Measurements from ENCODE around the gene TENM4.

The TENM4 gene

DNA sequence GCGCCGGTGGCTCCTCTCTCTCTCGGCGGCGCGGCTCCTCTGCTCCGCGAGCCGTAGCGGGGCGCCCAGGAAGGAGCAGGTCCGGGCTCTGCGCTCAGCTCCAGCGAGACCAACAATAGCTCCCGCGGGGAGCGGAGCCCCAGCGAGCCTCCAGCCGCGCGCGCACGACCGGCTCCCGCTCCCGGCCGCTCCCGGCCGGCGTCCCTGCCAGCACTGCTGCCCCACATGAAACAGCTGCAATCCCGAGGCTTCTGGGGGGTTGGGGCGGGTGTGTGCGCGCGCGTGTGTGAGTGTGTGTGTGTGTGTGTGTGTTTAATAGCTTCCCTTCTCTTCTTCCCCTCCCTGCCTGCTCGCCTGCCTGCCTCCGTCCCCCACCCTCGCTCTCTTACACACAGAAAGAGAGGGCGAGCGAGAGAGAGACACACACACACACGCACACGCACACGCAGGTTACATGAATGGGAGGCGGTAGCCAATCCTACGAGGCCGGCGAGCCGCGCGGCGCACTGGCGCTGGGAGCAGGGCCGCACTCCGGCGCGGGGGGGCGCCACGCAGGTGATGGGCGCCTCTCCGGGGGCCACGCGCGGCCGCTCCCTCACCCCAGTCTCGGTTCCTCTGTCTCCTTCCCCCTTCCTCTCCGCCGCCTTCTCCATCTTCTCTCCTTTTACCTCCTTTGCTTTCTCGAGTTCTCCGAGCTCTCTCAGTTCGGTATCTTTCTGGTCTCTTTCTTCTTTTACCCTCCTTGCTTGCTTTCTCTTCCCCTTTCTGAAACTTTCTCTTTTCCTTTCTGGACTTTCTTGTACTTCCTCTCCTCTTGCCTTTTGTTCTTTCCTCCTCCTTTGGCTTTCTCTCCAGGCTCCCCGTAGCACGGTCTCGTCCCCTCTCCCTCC, at the start of gene TENM4:
Gene TENM4, minus strand, starts transcription at position 460 of the 890 bp plus-strand sequence. CDS start 371,086 bp downstream, outside the sequence.
- DNase-seq (ENCODE audit: low spot score): no peak

DNA sequence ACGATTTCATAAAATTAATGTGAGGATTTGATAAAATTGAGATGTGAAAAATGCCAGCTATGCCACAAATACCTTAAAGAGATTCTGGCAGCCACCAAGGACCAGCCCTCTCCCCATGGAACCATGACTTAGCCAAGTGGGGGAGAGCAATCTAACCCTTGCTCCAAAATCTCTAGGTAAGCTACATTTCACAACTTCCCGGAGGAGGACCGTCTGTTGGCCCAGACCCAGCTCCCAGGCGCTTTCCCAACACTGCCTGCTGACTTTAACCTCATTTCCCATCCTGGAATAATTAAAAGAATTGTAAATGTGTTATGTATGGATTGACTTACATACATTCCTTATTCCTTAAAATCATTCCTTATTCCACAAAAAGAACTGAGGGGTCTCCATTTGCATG, 47.5 kb upstream of the TENM4 start:
- DNase-seq (ENCODE audit: low spot score): no peak

DNA sequence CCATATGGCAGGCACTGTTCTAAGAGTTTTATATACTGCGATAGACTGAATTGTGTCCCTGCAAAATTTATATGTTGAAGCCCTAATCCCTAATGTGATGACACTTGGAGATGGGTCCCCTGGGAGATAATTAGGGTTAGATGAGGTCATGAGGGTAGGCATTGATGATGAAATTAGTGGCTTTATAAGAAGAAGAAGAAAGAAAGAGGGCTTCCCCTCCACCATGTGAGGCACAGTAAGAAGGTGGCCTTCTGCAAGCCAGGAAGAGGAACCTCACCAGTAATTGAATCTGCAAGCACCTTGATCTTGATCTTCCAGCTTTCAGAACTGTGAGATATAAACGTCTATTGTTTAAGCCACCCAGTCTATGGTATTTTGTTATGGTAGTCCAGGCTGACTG, 46.6 kb upstream of the TENM4 start:
- DNase-seq (ENCODE audit: low spot score): no peak

DNA sequence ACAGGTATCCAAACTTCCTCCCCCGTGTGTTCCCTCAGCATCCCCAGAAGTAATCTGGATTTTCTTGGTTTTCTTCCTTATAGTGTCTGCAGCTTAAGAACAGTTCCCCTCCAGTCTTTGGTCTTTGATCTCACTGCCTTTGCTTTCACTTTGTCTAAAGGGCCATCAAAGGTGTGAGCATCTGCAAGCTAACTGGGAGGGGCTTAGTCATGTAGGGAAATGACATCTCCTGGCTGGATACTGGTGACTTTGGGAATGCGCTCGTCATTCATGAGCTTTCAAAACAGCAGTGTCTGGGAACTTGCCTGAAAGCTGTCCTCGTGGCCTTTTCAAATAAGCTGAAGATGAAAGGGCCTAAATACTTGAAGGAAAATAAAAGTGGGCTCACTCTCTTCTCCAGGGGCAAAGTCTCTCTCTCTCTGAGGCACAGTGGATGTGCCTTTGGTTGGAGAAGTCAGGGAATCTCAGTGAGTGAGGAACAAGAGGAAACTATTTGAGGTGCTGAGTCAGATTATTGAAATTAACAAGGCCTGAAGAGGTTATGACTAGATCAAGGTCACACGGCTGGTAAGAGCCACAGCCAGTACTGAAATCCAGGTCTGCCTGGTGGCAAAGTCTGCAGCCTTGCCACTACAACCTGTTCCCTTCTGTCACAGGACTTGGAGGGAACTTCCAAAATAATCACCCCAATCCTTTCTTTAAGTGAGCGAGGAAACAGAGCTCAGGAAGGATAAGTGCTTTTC, 45.6 kb upstream of the TENM4 start:
- no peak for DNase-seq (ENCODE audit: low spot score)

DNA sequence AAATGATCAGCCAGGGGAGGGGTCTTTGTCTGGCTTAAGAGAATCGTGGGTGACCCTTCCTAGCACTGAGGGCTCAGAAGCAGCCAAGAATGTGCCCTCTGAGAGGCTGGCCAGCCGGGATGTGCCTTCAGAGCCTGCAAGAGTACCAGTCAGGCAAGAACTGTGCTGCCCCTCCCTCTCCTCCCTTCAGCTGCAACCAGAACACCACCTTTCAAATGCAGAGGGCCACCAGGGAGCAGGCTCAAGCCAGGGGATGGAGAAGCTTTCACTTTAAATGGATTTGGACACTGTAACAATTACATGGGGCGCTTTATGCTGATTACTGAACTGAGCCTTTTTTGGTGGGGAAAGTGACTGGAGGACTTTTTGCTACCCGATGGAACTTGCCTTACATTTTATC, 44.9 kb upstream of the TENM4 start:
- DNase-seq (ENCODE audit: low spot score): no peak

DNA sequence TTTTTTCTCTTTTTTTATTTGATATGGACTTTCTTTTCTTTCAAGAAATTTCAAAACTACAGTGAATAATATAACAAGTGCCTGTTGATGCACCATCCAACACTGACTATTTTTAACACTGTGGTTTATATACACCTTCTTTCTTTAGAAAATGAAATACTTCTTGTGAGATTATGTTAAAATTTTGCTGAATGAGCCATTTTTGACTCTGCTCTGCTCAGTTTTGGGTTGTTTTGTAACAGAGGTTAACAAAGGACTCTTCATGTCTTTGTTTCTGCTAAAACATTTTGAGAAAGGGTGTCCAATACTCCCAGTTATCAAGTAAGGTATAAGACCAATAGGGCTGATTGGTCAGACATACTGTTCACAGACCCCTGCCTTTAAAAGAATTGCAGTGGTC, 44.0 kb upstream of the TENM4 start:
- DNase-seq (ENCODE audit: low spot score): no peak

DNA sequence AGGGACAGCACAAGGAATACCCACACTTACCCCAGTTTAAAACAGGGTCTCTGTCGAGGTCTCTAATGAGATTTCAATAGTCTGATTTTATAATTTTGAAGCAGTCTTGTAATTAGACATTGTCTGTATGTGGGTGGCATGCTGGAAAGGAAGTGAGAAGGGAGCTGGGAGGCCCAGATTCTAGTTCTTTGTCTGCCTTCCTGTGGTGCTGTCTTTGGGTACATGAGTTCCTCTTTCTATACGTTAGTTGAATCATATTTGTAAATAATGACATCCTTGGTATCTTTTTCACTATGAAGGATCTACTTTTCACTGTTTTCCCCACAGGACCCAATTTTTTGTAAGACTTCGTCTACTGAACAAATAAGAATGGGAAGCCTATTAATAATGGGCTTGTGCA, 42.0 kb upstream of the TENM4 start:
- DNase-seq (ENCODE audit: low spot score): peak; percentile 28

DNA sequence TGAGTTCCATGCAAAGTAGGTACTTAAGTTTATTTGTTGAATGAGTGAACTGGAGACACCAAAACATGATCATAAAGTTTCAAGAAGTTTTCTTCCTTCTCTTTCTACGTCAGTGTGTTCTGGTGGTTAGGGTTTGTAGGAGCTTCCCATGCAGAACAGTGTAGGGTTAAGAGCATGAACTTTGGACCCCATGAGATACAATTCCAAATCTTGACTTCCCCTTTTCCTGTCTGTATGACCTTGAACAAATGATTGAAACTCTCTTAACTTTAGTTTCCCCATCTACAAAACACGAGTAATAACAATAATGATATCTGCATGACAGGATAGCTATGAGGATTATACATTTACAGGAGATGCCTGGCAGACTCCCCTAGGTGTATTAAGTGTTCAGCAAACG, 41.0 kb upstream of the TENM4 start:
- DNase-seq (ENCODE audit: low spot score): no peak

DNA sequence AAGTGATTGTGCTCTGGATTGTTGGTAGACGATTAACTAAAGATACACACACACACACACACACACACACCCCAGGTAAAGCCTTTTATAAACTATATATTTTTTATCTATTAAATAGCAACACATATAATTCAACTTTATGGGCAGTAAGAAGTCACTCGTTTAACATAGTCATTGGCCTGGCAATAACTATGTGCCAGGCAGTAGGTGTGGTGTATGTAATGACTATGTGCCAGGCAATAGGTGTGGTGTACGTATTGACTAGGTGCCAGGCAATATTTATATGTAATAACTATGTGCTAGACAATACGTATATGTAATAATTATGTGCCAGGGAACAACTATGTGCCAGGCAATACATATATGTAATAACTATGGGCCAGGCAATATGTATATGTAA, 40.0 kb upstream of the TENM4 start:
- no peak for DNase-seq (ENCODE audit: low spot score)

DNA sequence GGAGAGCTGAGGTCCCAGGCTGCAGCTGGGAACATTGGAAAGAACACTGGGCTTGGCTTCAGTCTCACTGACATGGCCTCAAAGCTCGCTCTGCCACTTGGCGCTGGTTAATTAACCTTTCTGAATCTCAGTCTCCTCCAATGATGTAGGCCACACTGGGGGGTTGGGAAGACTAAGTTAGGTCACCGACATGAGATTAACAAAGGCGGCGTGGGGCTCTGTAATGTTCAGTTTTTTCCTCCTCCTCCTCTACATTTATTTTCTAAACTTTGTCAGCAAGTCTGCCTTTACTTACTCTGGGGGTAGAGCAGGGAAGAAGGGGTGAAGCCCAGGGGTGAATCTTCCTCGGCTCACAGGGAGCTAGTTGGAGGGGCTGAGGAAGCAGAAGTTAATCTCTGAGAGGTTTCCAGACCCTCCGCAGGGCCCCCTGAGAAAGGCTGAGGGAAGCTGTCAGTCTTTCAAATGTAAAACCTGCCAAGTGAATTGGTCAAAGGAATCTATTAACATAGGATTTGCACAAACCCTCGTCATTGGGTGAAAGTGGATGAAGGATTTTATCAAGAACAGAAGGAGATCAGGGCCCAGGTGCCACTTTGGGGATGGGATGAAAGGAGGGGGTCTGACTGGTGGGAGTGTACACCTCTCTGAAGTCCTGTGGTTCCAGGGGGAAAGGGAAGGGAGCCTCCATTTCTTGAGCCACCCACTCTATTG, 32.1 kb upstream of the TENM4 start:
- DNase-seq (ENCODE audit: low spot score): no peak

DNA sequence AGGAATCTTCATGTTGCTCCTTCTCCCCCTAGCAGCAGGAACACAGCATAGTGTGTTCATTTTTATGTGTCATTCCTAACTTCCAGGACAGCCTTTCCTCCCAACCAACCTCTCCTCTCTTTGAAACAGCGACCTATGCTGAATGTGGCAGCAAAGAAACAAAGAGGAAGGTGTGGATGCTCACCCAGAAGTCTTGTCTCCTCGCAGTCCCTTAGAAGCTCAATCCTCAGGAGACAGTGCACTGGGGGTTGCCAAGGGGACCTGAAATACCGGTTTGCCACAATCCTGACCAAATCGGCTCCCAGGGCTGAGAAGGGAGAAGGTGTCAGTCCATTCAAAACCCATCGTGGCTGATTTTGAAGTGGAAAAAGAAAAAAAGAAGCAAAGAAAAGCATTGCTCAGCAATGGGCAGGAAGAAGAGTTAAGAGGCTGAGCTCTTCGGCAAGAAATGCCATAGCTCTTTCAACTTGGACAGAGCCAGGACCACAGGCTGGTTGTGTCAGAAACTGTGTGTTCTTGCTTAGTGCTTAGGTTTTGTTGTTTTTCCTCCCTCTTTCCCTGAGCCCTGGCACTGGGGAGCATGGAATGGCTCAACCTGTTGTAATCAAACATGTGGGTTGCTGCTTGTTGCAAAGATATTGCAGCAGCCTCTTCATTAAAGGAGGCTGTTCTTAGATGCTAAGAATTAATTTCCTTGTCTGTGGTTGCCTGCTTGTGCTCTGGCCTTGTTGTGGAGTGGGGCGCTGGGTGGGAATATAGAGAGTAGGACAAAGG, 30.4 kb upstream of the TENM4 start:
- no peak for DNase-seq (ENCODE audit: low spot score)

DNA sequence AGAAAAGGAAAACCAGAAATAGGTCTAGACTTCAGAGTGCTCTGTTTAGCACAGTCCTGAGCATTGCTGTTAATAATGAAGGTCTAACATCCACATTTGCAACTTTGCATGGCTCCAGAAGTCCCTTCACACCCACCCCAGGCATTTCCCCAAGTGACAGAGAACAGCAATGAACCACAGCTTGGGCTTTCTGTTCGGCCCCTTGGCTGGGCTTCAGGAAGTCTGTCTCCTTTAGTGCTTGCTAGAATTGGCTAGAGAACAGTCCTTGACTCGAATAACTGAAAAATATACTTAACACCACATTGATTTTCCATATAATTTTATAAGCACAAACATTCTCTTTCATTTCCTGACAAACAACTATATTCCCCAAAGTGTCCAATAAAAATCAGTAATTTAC, 29.3 kb upstream of the TENM4 start:
- DNase-seq (ENCODE audit: low spot score): no peak

DNA sequence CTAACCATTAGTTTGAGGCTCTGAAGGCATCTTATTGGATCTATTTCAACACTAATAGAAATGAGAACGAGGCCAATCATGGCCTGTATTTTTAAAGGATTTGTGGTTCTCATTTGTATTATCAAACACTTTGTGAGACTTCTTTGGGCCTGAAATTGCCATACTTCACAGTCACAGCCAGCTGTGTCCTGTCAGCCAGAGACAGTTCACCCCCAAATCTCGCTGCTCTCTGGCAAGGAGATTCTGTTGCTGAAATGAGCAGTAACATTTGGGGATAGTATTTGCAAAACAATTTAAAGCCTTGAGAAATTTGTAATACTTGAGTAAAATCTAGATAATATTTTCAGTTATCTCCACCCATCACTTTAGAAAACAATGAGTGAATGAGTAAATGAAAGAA, 26.9 kb upstream of the TENM4 start:
- DNase-seq (ENCODE audit: low spot score): no peak

DNA sequence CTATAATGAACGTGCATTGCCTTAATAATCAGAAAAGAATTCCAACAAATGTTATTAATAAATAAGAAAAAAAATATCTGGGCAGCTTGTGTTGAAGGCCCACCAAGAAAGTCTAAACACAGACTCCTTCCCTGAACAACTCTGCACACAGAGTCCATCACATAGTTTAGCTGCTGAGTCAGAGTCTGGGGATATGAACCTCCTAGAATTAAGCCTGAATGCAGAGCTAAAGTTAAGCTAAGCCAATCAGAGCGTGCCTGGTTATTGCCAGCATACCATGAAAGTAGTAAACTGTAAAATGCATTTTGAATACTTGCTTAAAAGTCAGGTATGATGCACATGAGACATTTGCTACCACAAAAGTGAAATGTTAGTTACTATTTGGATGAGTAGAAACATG, 25.6 kb upstream of the TENM4 start:
- no peak for DNase-seq (ENCODE audit: low spot score)

DNA sequence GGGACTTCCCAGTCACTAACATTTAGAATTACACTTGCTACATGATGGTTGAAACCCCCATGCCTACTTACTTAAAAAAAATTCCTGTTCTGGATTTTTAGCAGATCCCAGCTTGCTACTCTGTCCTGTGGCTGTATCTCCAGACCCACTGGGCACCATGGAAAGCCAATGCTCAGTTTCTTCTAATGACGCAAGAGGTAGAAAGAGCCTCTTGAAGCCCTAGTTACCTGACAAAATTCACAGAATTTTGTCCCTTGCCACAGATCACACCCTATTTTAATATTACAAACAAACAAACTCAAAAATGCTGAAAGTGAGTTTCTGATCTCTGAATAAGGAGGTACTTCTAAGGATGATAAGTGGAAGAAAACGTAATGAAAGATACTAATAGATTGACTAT, 24.3 kb upstream of the TENM4 start:
- no peak for DNase-seq (ENCODE audit: low spot score)

DNA sequence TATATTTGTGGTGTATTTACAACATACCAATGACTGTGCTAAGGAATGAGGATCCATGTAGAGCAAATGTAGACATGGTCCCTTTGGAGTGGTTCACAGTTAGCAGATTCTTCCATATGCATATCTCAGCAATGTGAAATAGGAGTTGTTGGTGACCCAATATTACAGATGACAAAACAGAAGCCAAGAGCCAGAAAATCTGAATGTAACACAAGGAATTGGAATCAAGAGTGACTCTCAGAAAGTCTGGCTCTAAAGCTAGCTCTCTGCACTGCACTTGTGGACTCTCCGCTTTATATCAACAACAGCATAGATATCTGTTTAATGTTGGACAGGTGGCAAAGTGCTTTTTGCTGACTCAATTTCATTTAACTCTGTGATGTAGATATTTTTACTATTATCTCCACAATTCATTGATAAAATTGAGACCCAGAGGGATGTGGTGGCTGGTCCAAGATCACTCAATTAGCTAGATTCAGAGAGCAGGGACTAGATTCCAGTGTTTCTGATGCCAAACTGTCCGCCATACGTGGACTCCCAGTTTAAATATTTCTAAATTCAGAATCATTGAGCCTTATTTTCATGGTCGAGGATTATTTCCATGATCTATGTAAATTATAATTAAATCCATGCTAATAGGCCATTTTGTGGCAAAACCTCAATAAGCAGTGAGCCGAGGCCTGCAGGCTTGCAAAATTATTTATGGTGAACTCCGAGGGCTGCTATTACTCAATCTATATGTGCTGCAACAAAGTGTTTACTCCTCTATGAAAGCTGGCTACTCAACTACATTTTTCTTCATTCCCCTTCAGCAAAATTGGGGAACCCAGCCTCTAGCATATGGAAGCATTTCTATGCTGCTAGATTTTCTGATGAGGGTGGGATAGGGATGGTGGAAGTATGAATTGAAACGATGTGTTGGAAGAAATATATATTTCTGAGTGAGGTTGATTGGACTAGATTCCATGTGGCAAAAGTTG, 21.1 kb upstream of the TENM4 start:
- no peak for DNase-seq (ENCODE audit: low spot score)

DNA sequence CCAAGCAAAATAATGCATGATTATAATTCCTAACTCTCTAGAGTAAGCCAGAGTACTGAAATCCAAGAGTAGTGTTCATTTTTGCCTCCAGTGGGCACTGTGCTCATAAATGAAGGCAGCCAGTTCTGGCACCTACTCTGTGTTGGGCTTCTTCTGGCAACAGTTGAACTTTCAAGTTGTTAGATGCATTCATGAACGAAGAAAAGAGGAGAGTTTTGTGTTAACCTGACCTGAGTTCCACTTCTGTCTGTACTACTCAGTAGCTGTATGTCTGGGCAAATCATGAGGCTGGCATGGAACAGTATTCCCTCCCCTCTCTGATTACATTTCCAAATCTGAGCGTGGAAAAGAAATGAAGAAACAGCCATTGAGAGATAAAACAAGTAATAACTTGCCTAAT, 20.3 kb upstream of the TENM4 start:
- no peak for DNase-seq (ENCODE audit: low spot score)

DNA sequence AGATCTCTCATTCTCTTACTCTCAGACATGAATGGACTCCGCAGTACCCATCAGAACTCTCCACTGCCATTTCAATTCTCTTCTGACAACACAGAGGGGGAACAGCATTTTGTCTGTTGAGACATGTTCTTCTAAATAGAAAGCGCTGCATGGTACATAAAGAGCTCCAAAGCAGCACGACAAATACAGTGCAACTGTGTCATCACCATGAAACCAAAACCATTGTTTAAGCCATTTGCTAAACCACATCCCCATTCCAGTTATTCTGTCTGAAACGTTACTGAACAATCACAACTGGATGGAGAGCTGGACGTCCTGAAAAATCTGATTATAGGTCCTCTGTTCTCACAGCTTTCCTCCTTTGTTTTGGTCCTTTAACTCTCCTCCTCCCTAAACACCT, 17.9 kb upstream of the TENM4 start:
- DNase-seq (ENCODE audit: low spot score): no peak

DNA sequence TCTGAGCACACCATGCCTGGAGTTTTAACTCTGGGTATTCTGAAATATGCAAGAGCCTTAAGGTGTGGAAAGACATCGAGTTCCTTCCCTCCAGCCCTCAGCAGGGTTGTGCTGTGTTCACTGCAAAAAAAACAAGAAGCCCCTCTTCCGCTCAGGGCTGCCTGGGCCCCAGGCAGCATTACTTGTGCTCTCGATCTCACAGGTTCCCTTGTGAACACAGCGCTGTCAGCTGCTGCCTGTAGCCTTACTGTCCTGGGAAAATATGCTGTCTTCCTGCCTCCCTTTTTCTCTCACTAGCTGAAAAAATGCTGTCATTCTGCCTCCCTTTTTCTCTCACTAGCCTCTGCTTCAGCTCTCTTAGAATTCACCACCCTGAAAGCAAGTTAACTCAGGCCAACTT, 15.7 kb upstream of the TENM4 start:
- no peak for DNase-seq (ENCODE audit: low spot score)

DNA sequence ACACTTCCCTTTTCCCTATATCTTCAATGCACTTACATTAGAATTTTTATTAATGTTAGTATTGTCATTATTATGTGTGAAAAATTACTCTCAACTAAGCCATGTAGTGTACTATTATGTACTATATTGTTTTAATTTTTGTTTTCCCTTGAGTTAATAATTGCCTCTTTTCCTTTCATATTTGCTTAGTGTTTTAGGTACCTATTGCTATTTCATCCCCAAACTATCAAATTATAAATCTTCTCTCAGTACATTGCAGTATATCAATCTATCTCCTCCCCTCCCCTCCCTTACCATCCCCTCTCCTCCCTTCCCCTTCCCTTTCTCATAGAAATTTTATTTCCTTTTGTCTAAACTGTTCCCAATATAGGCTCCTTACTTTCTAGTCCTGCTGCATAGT, 12.8 kb upstream of the TENM4 start:
- no peak for DNase-seq (ENCODE audit: low spot score)

DNA sequence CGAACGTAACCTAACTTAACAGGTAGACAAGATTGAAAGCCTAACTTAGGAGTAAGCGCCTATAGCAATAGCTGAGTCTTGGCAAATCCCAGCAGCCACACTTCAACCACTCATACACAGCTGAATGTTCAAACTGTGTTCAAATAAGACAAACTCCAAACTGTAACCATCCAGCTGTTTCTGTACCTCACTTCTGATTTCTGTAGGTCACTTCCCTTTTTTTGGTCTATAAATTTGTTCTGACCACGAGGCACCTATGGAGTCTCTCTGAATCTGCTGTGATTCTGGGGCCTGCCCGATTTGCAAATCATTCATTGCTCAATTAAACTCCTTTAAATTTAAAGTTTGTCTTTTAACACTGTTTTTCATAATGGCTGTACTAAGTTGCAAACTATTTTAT, 8.2 kb upstream of the TENM4 start:
- no peak for DNase-seq (ENCODE audit: low spot score)
